ENCODE measurements around the gene TCEA3.

GRCh38 chr1:23402286-23403037, 22.1 kb downstream of the TCEA3 start:
- TF ChIP-seq, protein P1, sequence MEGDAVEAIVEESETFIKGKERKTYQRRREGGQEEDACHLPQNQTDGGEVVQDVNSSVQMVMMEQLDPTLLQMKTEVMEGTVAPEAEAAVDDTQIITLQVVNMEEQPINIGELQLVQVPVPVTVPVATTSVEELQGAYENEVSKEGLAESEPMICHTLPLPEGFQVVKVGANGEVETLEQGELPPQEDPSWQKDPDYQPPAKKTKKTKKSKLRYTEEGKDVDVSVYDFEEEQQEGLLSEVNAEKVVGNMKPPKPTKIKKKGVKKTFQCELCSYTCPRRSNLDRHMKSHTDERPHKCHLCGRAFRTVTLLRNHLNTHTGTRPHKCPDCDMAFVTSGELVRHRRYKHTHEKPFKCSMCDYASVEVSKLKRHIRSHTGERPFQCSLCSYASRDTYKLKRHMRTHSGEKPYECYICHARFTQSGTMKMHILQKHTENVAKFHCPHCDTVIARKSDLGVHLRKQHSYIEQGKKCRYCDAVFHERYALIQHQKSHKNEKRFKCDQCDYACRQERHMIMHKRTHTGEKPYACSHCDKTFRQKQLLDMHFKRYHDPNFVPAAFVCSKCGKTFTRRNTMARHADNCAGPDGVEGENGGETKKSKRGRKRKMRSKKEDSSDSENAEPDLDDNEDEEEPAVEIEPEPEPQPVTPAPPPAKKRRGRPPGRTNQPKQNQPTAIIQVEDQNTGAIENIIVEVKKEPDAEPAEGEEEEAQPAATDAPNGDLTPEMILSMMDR (IDR thresholded peaks at IDR 0.05), result no peak
- TF ChIP-seq POLR2A (IDR thresholded peaks at IDR 0.05), result no peak
